Spinal cord (tissue), 10 donors: Measurements from ENCODE around the gene CDK11B. TPM values are rescaled to one million over a fixed set of nuclear protein-coding genes. Genes with fewer than 3 reads are reported as not detected.
"Not testable (repeated sequence)": the region's sequence is repeated elsewhere in the genome, so short reads cannot be mapped to it uniquely, and the experiment has no call there.

Source experiments
- DNase-seq, 6 donors: peaks; one replicate each; pipeline versions ENCODE4 v3.0.0 to v3.0.0-alpha.2; 2013 to 2015; ENCODE audit warnings: low spot score in 6 of 6, low read depth in 4 of 6
- H3K27ac ChIP-seq: one replicate; pipeline ENCODE4 v1.5.1; 2013; ENCODE audit warnings: low read depth, low read length, control low read depth
- H3K27me3 ChIP-seq: one replicate; pipeline ENCODE4 v1.6.1; 2013; ENCODE audit warnings: low read length; ENCODE audit not compliant: control insufficient read depth, insufficient read depth
- H3K36me3 ChIP-seq: one replicate; pipeline ENCODE4 v1.6.1; 2013; ENCODE audit warnings: low read length; ENCODE audit not compliant: control insufficient read depth, insufficient read depth
- H3K4me1 ChIP-seq: one replicate; pipeline ENCODE4 v1.6.1; 2013; ENCODE audit warnings: low read length; ENCODE audit not compliant: control insufficient read depth, insufficient read depth
- H3K4me3 ChIP-seq: one replicate; pipeline ENCODE4 v1.5.1; 2013; ENCODE audit warnings: low read depth, low read length, control low read depth
- H3K9me3 ChIP-seq: one replicate; pipeline ENCODE4 v1.6.1; 2013; ENCODE audit warnings: low read length; ENCODE audit not compliant: control insufficient read depth, insufficient read depth
- WGBS: methylation state at CpG from one replicate; pipeline ENCODE4 v1.1.5; 2013; ENCODE audit warnings: missing lambda C conversion rate; ENCODE audit not compliant: insufficient coverage; 5-methylcytosine and 5-hydroxymethylcytosine counted together
- polyA plus RNA-seq, 2 donors: library from polyadenylated mRNA; unstranded; fragments of 120-200 nt; gene quantifications; one replicate each; pipeline ENCODE4 v1.2.1, GENCODE V29; 2013; ENCODE audit not compliant: insufficient read length in 2 of 2
- total RNA-seq, 2 donors: library from RNA; depleted of rRNA in 1 of 2; stranded (reverse); fragments of 120-200 nt in 1 of 2; fragments of >200 nt in 1 of 2; gene quantifications; one replicate each; pipeline versions ENCODE4 v1.2.3 to v1.2.4, GENCODE V29; 2013 to 2014
- donor health status: healthy.

CDK11B gene
- total and polyA plus RNA-seq, 4 donors = 7.0 to 44.5 (median 29.6) TPM

GRCh38 chr1:1662830-1663560, 4.2 kb upstream of the CDK11B start:
- not testable (repeated sequence) for H3K27ac ChIP-seq, H3K4me3 ChIP-seq
- WGBS = 90% methylated on average over 5 of the region's 15 CpGs

DNA sequence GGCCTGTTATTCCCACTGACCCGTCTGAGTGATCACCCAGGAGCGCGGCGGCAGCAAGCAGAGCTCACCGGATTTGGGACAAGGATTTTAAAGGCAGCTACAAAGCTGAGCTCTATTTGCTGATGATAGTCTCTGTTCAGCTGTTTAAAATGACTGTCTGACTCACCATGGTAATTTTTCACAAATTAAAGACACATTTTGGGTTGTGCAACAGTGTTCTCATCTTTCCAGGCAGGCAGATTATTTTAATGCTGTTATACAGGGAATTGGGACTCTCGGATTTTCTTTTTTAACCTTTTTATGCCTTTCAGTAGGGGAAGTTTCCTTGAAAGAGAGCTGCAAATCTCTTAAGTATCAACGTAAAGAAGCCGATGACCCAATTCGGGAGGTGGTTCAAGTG, 3.6 kb upstream of the CDK11B start:
- DNase-seq, H3K4me3 ChIP-seq, H3K4me1 ChIP-seq, H3K27ac ChIP-seq, H3K27me3 ChIP-seq, H3K9me3 ChIP-seq: not testable (repeated sequence)
- H3K36me3 ChIP-seq = peaks cover 33% of the 10 kb centered on the region
- 83% methylated on average over 1 of the region's 9 CpGs for WGBS

More at GRCh38 chr1:1662830-1663560, 4.2 kb upstream of the CDK11B start:
- not testable (repeated sequence) for H3K27me3 ChIP-seq, H3K4me1 ChIP-seq, H3K9me3 ChIP-seq, DNase-seq
- H3K36me3 ChIP-seq = peaks cover 33% of the 10 kb centered on the region

GRCh38 chr1:1648265-1648664, 10.5 kb downstream of the CDK11B start:
- not testable (repeated sequence) for H3K4me1 ChIP-seq, DNase-seq, H3K4me3 ChIP-seq, H3K9me3 ChIP-seq, H3K27me3 ChIP-seq, H3K27ac ChIP-seq
- H3K36me3 ChIP-seq = peaks cover 45% of the 10 kb centered on the region
- WGBS = 92% methylated on average over 7 of the region's 11 CpGs

- peaks cover 39% of the 10 kb centered on the region for H3K36me3 ChIP-seq
- not testable (repeated sequence) for H3K4me1 ChIP-seq, H3K27me3 ChIP-seq, H3K27ac ChIP-seq, DNase-seq, H3K9me3 ChIP-seq, H3K4me3 ChIP-seq
- WGBS = 90% methylated on average over 13 of the region's 17 CpGs
These were observed 11.1 kb downstream of the CDK11B start for GRCh38 chr1:1647567-1648241.

GRCh38 chr1:1646326-1646725, 12.5 kb downstream of the CDK11B start:
- H3K4me3 ChIP-seq, H3K27ac ChIP-seq, H3K4me1 ChIP-seq, H3K9me3 ChIP-seq, DNase-seq, H3K27me3 ChIP-seq: not testable (repeated sequence)
- WGBS = no CpG with 5 or more reads among the region's 5 CpGs
- H3K36me3 ChIP-seq = peaks cover 33% of the 10 kb centered on the region

DNA sequence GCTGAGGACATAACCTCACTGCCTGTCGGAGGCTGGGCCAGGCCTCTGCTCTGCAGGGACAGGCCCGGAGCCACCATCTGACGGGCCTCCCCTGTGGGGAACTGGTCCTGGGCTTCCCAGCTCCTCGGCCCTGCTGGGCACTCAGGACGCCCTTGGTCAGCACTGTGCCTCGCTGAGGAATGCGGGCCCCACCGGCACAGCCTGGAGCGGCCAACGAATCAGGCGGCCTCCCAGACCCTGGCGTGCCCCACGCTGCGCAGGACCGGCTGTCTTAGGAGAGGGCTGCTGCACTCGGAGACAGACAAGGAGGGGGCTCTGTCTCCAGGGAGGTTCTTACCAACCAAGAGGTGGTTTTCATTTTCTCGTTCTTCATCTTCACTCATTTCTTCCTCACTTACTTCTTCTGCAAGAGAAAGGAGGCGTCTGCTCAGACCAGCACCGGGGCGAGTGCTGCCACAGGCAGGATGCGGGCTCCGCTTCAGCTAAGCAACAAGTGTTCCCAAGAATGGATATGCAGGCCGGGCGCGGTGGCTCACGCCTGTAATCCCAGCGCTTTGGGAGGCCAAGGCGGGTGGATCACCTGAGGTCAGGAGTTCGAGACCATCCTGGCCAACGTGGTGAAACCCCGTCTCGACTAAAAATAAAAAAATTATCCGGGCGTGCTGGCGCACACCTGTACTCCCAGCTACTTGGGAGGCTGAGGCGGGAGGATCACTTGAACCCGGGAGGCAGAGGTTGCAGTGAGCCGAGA, 17.9 kb downstream of the CDK11B start:
- H3K27me3 ChIP-seq, H3K4me1 ChIP-seq, H3K27ac ChIP-seq, DNase-seq, H3K4me3 ChIP-seq, H3K9me3 ChIP-seq: not testable (repeated sequence)
- WGBS = 98% methylated on average over 8 of the region's 38 CpGs
- peaks cover 45% of the 10 kb centered on the region for H3K36me3 ChIP-seq

- H3K4me3 ChIP-seq, H3K27me3 ChIP-seq, H3K27ac ChIP-seq, DNase-seq, H3K4me1 ChIP-seq, H3K9me3 ChIP-seq: not testable (repeated sequence)
- WGBS = no CpG with 5 or more reads among the region's 25 CpGs
- peaks cover 41% of the 10 kb centered on the region for H3K36me3 ChIP-seq
These were observed 18.7 kb downstream of the CDK11B start for GRCh38 chr1:1640081-1640480.

DNA sequence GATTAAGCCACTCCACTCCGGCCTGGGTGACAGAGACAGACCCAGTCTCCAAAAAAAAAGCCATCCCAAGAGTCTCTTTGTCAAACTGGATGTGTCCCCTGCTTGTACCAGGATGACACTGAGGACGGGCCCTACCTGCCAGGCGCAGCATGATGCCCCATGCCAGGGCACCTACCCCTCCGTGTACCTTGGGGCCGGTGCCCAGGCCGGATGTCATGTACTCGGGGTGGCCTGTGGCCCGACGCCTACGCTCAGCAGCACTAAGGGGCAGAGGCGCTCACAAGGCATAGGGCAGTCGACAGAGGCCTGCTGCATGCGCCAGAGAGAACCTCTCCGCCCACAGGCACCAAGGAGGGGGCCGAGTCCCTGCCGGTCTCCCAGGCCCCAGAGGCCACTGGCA, 19.4 kb downstream of the CDK11B start:
- H3K27me3 ChIP-seq, H3K4me3 ChIP-seq, H3K4me1 ChIP-seq, DNase-seq, H3K27ac ChIP-seq, H3K9me3 ChIP-seq: not testable (repeated sequence)
- WGBS = 98% methylated on average over 12 of the region's 16 CpGs
- peaks cover 41% of the 10 kb centered on the region for H3K36me3 ChIP-seq

- not testable (repeated sequence) for H3K4me3 ChIP-seq, H3K27me3 ChIP-seq, H3K4me1 ChIP-seq, DNase-seq, H3K9me3 ChIP-seq, H3K27ac ChIP-seq
- no CpG with 5 or more reads among the region's 13 CpGs for WGBS
- H3K36me3 ChIP-seq = peaks cover 41% of the 10 kb centered on the region
These were observed 20.3 kb downstream of the CDK11B start for GRCh38 chr1:1638528-1638927.
